A673 (cell line): ENCODE results near the gene TTLL10. TPM values are rescaled to one million over a fixed set of nuclear protein-coding genes. Genes with fewer than 3 reads are reported as not detected.

Source experiments
- BruUV-seq: library from RNA; stranded (reverse); fragments of 400-500 nt; replicated peaks from 2 replicates; lab custom pipeline; 2021; lab: Mats Ljungman, UMichigan
- CTCF ChIA-PET: fragments of 300-600 bp; sonication (Branson Sonifier 250); formaldehyde crosslinking; loops from one replicate; lab custom pipeline; 2022; ENCODE audit warnings: antibody characterized with exemption; lab: Charles Lee
- POLR2A ChIA-PET: fragments of 300-600 bp; sonication (Branson Sonifier 250); formaldehyde crosslinking; loops from one replicate; lab custom pipeline; 2022; ENCODE audit warnings: antibody characterized with exemption; ENCODE audit not compliant: low non-redundant PET; lab: Charles Lee
- DNase-seq: peaks from one replicate; pipeline ENCODE4 v3.0.0-alpha.2; 2015; ENCODE audit warnings: low spot score
- H3K27ac ChIP-seq: fragments of 200-600 bp; sonication (generic); 2 replicates; pipeline ENCODE4 v1.5.1; 2016; ENCODE audit warnings: mixed run types, low read depth, mild to moderate bottlenecking, mixed read lengths, antibody characterized with exemption, low read length; ENCODE audit not compliant: poor library complexity, severe bottlenecking
- H3K27me3 ChIP-seq: fragments of 200-600 bp; sonication (generic); replicated peaks from 2 replicates; pipeline ENCODE4 v1.6.1; 2017; ENCODE audit warnings: mixed run types, low read depth, mild to moderate bottlenecking, mixed read lengths, antibody characterized with exemption, low read length; ENCODE audit not compliant: insufficient read depth, poor library complexity
- H3K36me3 ChIP-seq: fragments of 200-600 bp; sonication (generic); 2 replicates; pipeline ENCODE4 v1.6.1; 2016; ENCODE audit warnings: mixed run types, mild to moderate bottlenecking, mixed read lengths, antibody characterized with exemption, low read length; ENCODE audit not compliant: insufficient read depth, poor library complexity, severe bottlenecking
- H3K4me1 ChIP-seq: fragments of 200-600 bp; sonication (generic); 2 replicates; pipeline ENCODE4 v1.6.1; 2017; ENCODE audit warnings: mixed run types, mild to moderate bottlenecking, mixed read lengths, antibody characterized with exemption, low read length; ENCODE audit not compliant: insufficient read depth, poor library complexity, severe bottlenecking
- H3K4me3 ChIP-seq: fragments of 200-600 bp; sonication (generic); 2 replicates; pipeline ENCODE4 v1.5.1; 2016; ENCODE audit warnings: low read depth, mixed run types, mild to moderate bottlenecking, mixed read lengths, low read length; ENCODE audit not compliant: poor library complexity, severe bottlenecking
- H3K9me3 ChIP-seq: fragments of 200-600 bp; sonication (generic); 2 replicates; pipeline ENCODE4 v1.6.1; 2016; ENCODE audit warnings: mixed run types, low read depth, mild to moderate bottlenecking, mixed read lengths, antibody characterized with exemption, low read length; ENCODE audit not compliant: poor library complexity, severe bottlenecking
- EZH2 ChIP-seq: fragments of 200-600 bp; sonication (generic); IDR thresholded peaks from 2 replicates; pipeline ENCODE4 v1.6.1; 2017; ENCODE audit warnings: borderline replicate concordance, low read depth, mild to moderate bottlenecking, mixed read lengths, antibody characterized with exemption, low read length; ENCODE audit not compliant: poor library complexity, severe bottlenecking
- intact Hi-C: fragments of 100-400 bp; cut with micrococcal nuclease; formaldehyde crosslinking; loops from one replicate; pipeline ENCODE4 v1.10.0; 2022; ENCODE audit not compliant: unreplicated experiment
- total RNA-seq: library from RNA; stranded (reverse); gene quantifications from 2 replicates; pipeline ENCODE4 v1.2.3, GENCODE V29; 2021
- TF ChIP-seq, protein P1 (sequence below): fragments of 300-800, 200-600 bp; sonication (generic); conservative IDR thresholded peaks from 2 replicates; pipeline ENCODE4 v1.5.1; 2017; ENCODE audit warnings: low read depth, mild to moderate bottlenecking, antibody characterized with exemption, low read length, moderate library complexity, mixed read lengths

TTLL10 gene
- total RNA-seq, 1 experiment from 2014 or later: not detected

DNA sequence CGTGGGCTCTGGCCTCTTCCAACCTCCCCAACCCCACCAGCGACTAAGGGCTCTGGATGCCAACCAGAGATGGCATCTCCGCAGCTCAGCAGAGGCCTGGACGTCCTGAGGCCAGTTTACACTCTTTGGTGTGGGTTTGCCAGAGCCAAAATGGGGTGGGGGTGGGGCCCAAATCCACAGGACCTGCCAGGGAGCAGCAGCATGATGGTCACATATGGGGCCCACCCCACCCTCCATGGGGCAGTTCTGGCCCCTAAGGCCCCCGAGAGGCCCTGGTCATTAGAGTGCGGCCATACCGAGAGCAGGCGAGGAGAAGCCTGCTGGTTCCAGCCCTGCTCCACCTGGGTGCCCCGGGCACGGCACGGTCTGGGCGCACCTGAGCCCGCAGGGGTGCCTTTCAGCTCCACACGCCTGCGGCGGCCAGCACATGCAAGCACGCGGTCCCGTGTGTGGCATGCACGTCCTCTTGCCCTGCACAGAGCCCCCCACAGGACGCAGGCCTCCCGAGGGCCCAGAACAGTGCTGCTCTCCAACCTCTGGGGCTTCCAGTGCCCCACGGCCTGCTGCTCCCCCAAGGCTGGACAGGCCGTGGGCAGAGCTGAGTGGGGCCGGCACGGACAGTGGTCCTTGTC, 68.0 kb downstream of the TTLL10 start:
- no peaks in the 10 kb centered on the region for H3K36me3 ChIP-seq
- no peak for TF ChIP-seq EZH2
- TF ChIP-seq, protein P1, sequence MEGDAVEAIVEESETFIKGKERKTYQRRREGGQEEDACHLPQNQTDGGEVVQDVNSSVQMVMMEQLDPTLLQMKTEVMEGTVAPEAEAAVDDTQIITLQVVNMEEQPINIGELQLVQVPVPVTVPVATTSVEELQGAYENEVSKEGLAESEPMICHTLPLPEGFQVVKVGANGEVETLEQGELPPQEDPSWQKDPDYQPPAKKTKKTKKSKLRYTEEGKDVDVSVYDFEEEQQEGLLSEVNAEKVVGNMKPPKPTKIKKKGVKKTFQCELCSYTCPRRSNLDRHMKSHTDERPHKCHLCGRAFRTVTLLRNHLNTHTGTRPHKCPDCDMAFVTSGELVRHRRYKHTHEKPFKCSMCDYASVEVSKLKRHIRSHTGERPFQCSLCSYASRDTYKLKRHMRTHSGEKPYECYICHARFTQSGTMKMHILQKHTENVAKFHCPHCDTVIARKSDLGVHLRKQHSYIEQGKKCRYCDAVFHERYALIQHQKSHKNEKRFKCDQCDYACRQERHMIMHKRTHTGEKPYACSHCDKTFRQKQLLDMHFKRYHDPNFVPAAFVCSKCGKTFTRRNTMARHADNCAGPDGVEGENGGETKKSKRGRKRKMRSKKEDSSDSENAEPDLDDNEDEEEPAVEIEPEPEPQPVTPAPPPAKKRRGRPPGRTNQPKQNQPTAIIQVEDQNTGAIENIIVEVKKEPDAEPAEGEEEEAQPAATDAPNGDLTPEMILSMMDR: no peak
- no peak overlapping the region for H3K27ac ChIP-seq
- H3K27me3 ChIP-seq: no peaks in the 10 kb centered on the region
- H3K4me1 ChIP-seq: no peaks in the 10 kb centered on the region
- DNase-seq: no peak
- no peak overlapping the region for H3K4me3 ChIP-seq
- ChIA-PET CTCF (interaction anchor here (0.5 kb wide), 1 partner anchor 265 kb away, joined by 4 read pairs; no protein-coding TSS in a partner anchor), POLR2A (no interaction called here)
- intact Hi-C loops: no loop called here
- no peaks in the 10 kb centered on the region for H3K9me3 ChIP-seq
- no TSS peak for BruUV-seq

DNA sequence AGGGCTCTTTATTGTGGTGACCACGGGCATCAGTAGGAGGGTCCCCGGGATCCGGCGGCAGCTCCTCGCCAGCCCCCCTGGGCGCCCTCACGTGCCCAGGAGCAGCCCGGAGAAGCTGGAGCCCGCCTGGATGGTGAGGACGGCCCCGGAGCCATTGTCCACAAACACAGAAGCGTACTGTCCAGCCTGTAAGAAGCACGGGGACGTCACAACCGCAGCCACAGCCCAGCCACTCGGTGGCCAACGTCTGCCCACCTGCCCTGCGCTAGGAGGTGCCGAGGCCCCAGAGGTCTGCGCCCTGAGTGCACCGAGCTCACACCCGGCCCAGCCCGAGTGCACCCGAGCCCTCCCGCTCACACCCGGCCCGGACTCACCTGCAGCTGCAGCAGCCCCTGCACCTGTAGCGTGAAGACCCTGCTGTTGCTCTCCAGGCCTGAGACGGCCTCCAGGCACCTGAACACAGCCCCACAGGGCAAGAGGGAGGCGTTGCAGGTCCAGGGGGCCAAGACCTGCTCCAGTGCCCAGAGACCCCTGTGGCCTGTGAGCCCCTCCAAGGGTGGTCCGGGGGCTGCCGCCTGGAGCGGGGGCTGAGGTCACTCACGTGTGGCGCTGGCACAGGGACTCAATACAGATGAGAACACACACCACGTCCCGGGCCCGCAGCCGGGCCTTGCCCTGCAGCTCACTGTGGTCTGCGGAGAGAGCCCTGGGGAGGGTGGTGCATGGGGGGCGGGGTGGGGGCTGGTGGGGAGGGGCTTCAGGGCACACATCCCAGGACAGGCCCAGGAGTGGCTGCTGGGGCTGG, 69.0 kb downstream of the TTLL10 start:
- POLR2A ChIA-PET: no interaction called here
- no TSS peak for BruUV-seq

DNA sequence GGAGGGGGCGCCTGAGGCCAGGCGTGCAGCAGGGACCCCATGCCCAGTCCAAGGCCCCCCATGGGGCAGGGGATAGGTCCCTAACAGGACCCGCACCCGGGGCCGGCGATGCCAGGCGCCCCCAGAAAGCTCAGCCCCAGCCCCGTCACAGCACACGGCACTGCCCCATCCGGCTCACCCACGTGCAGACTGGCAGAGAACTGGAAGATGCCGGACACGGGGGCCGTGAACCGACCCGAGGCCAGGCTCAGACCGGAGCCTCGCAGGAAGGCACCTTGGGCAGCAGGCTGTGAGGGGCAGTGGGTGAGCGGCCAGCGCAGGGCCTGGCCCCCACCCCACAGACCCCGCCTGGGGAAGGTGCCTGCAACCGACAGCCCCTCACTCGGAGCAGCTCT, 69.6 kb downstream of the TTLL10 start:
- H3K27ac ChIP-seq: no peak overlapping the region
- no peaks in the 10 kb centered on the region for H3K27me3 ChIP-seq
- CTCF ChIA-PET: no interaction called here
- DNase-seq: no peak
- no peaks in the 10 kb centered on the region for H3K36me3 ChIP-seq
- no TSS peak for BruUV-seq
- H3K9me3 ChIP-seq: no peaks in the 10 kb centered on the region
- POLR2A ChIA-PET: no interaction called here
- H3K4me3 ChIP-seq: no peak overlapping the region
- intact Hi-C loops: no loop called here
- TF ChIP-seq EZH2: no peak
- TF ChIP-seq, protein P1: no peak
- H3K4me1 ChIP-seq: no peaks in the 10 kb centered on the region

More for the DNA sequence above, 69.0 kb downstream of the TTLL10 start:
- no peak overlapping the region for H3K4me3 ChIP-seq
- no peaks in the 10 kb centered on the region for H3K4me1 ChIP-seq
- H3K27me3 ChIP-seq: no peaks in the 10 kb centered on the region
- no peak for DNase-seq
- no peak overlapping the region for H3K27ac ChIP-seq
- intact Hi-C loops: no loop called here
- CTCF ChIA-PET: interaction anchor here (0.5 kb wide), 1 partner anchor 266 kb away, joined by 4 read pairs; no protein-coding TSS in a partner anchor
- H3K36me3 ChIP-seq: no peaks in the 10 kb centered on the region
- TF ChIP-seq, protein P1: no peak
- no peak for TF ChIP-seq EZH2
- H3K9me3 ChIP-seq: no peaks in the 10 kb centered on the region
